Iris pigment epithelial cell (primary cell): ENCODE data around the gene NECAB2.
"Not testable (repeated sequence)": the region's sequence is repeated elsewhere in the genome, so short reads cannot be mapped to it uniquely, and the experiment has no call there.

Source experiments
- DNase-seq: peaks from one replicate; pipeline ENCODE4 v3.0.0-alpha.2; 2011; ENCODE audit warnings: low read depth

NECAB2 gene

DNA sequence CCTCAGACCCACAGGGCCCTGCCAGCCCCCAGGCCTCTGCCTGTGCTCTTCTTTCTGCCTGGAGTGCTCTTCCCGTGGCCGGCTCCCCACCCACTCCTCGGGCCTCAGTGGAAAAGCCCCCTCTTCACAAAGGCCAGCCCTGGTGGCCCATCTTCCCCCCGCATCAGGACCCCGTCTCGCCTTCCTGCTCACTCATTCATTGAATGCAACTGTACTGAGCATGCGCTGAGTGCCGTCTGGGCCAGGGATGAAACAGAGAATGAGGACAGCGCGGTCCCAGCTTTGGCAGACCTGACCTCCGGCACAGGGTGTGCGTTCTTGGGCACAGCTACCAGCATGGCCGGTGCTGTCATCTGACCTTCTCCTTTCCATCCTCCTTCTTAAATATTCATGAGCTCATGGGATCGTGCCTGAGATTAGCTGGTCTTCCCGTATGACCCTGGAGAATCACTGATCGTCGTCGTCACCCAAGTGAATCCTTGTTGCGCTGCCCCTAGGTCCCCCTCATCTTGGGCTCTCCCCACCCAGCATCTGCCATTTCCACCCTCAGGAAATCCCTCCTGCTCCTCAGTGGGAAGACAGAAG, 31.4 kb upstream of the NECAB2 start:
- DNase-seq = no peak

DNA sequence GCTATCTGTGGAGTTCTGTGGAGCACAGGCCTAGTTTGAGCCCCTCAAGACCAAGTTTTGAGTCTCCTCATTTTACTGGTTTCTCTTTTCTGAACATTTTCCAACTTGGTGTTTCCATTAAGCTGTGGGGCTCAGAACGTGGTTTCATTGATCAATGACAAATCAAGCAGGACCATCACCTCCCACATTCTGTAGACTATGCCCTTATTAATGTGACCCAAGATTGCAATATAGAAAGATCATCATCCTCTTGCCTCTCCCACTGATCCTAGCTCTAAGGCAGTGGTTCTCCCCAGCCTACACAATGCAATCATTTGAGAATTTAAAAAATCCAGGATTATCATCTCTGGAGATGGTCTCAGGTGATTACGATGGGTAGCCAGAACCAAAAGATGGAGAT, 30.8 kb upstream of the NECAB2 start:
- no peak for DNase-seq

DNA sequence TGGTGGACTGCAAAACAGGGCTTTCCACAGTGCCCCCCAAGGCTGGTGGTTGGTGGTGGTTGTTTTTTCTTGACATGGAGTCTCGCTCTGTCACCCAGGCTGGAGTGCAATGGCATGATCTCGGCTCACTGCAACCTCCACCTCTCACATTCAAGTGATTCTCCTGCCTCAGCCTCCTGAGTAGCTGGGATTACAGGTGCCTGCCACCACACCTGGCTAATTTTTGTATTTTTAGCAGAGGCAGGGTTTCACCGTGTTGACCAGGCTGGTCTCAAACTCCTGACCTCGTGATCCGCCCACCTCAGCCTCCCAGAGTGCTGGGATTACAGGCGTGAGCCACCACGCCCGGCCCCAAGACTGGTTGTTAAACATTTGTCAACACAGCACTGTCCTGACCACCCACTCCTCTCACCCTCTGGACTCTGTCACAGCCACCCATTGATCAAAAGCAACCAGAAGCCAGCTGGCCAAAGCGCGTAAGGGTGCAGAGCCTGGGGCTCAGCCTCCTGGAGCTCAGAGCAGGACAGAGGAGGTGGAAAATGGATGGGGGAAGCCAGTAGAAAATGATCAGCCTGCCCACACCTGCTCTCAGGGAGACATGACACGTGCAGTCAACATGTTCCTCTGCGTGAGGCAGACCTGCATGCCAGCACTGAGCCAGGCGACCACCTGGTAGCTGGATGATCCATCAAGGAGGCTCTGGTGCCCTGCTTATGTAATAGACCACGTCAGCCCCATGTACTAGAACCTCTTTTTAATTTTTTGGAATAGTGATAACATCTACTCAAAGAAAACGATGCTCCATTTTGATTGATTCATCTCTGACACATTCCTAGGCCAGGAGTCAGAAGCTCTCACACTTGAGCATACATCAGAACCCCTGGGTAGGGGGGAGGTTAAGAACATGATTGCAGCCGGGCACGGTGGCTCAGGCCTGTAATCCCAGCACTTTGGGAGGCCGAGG, 29.8 kb upstream of the NECAB2 start:
- DNase-seq = no peak

DNA sequence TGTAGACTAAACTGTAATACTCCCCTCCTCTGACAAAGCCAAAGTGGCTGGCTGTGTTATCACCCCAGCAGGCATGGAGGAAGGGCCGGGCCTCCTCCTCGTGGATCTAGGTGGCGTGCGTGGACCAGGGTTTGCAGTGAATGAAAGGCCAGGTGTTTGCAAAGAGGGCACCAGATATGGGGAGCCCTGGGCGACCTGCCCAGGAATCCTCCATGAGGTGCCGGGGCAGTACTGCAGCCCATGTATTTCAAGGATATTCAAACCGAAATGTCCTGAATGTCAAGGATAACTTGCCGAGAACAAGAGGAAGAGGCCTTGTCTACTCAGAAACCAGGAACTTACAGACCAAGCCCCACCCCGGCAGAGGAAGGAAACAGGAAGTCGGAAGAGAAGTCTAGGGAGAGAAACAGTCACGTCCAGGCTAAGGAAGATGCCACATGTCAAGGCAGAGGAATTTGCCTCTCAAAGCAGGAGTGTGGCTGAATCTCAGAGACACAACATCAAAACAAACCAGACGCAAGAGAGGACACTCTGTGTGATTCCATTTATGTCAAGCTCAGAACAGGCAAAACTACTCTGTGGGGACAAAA, 28.7 kb upstream of the NECAB2 start:
- DNase-seq = no peak

DNA sequence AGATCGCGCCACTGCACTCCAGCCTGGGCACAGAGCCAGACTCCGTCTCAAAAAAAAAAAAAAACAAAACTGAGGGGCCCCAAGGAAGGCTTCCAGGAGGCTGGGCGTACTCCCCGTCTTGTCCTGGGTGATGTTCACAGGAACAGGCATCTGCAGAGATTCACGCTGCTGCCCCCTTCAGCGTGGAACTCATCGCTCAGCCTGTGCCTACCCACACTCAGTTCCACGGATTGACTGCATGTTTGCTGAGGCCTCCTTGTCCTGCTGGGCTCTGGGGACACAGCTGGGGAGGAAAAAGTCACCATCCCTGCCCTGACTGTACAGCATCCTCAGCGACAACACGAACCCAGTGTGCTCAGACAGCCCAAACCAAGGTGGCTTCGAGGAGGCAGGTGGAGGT, 27.9 kb upstream of the NECAB2 start:
- DNase-seq = no peak

DNA sequence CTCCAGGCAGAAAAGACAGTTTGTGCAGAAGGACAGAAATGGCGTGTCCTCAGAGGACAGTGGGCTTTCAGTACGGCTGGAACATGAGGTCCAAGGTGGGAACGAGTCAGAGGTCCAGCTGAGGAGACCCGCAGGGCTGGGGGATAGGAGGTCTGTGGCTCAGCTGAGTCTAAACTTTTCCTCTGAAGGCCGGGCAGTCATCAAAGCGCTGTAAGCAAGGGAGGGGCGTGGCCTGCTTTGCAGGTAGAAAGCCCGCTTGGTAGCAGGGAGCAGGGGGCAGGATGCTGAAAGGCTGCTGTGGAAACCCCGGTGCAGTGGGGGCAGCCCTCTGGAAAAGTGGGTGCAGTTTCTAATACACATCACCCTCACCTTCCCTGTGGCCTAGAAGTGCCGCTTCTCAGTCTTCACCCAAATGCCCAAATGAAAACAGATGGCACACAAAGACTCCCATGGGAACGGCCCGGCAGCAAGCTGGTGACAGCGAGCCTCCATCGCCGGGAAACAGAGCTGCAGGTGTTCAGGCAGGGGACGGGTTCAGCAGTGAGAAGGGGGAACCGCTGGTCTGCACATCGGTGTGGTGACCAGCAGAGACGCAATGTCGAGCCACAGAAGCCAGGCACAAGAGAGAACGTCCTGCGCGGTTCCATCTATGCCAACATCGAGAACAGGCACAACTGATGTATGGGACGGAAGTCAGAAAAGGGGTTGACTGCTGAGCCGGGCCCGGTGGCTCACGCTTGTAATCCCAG, 27.2 kb upstream of the NECAB2 start:
- no peak for DNase-seq

DNA sequence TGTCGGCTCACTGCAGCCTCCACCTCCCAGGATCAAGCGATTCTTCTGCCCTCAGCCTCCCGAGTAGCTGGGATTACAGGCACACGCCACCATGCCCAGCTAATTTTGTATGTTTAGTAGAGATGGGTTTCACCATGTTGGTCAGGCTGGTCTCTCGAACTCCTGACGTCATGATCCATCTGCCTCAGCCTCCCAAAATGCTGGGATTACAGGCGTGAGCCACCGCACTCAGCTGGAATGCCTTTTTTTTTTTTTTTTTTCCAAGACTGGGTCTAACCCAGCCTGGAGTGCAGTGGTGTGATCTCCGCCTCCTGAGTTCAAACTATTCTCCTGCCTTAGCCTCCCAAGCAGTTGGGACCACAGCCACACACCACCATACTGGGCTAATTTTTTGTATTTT, 26.5 kb upstream of the NECAB2 start:
- DNase-seq = not testable (repeated sequence)

DNA sequence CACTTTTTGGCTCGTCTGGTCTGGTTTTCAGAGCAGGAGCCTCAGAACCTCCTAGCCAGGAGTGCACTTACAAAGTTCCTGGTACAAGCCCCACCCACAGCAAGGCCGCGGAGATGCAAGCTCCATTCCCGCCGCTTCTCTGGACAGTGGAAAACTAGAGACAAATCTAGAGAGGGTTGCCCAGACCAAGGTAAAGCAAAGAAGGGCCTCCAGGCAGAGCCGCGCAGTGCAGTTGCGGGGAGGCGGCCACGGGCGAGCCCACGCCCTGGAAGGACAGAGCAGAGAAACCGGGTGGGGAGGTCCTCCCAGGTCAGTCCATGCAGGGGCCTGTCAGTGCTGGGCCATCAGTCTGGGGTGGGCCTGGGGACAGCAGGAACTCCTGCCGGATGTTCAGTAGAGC, 26.0 kb upstream of the NECAB2 start:
- DNase-seq = no peak

DNA sequence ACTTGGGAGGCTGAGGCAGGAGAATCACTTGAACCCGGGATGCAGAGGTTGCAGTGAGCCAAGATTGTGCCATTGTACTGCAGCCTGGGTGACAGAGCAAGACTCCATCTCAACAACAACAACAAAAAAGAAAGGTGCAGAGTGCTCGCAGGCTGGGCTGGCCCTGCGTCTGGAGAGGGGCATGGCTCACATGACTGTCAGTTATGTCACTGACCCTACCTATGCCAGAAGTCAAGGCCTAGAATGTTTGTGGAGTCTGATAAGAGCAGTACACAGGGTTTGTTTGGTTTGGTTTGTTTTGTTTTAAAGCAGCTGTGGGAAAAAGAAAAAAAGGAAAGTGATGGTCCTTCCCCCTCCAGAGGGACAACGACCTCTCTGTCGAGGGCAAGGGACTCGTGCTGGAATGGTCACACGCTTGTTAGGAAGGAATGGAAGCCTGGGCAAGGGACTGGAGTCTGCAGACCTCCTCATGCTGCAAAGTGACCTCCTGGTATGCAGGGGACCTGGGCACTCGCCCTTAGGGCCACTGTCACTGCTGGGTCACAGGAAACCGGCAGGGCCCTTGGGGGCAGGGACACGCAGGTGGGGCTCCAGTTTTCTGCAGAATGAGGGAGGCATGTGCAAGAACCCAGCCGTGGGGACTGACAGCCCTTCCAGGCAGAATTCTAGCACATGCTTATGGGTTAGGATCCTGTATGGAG, 25.1 kb upstream of the NECAB2 start:
- no peak for DNase-seq

DNA sequence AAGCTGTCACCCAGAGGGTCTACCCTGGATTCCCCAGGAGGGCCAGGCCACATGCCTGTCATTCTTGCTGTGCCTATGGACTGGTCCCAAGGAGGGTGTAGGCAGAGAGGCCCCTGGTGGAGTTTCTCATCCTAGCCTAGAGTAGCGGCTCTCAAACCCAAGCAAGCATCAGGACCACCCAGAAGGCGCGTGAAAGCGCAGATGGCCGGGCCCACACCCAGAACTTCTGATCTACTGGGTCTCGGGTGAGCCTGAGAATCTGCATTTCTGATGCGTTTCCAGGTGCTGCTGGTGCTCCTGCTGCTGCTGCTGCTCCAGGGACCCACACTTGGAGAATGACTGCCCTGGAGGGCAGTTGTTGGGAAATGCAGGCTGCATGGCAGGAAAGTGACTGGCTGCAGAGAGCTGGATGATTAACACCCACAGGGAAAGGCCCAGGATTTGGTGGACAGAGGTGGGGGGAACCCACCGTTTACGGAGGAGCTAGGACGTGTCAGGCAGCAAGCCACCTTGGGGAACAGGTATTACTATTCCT, 24.5 kb upstream of the NECAB2 start:
- no peak for DNase-seq

DNA sequence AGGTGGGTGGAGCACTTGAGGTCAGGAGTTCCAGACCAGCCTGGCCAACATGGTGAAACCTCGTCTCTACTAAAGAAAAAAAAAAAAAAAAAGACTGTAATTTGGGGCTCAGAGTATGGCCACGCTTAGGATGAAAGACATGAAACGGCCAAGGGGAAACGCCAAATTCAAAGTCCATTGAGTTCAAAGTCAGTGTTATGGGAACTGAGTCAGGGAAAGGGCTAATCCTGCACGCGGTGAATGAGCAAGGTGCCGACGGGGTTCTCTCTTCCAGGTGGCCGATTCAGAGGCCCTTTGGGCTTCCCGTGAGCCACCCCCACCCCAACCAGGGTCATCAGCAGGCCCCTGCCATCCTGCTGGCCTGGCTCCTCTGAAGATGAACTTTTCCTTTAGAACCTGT, 22.5 kb upstream of the NECAB2 start:
- DNase-seq = no peak

DNA sequence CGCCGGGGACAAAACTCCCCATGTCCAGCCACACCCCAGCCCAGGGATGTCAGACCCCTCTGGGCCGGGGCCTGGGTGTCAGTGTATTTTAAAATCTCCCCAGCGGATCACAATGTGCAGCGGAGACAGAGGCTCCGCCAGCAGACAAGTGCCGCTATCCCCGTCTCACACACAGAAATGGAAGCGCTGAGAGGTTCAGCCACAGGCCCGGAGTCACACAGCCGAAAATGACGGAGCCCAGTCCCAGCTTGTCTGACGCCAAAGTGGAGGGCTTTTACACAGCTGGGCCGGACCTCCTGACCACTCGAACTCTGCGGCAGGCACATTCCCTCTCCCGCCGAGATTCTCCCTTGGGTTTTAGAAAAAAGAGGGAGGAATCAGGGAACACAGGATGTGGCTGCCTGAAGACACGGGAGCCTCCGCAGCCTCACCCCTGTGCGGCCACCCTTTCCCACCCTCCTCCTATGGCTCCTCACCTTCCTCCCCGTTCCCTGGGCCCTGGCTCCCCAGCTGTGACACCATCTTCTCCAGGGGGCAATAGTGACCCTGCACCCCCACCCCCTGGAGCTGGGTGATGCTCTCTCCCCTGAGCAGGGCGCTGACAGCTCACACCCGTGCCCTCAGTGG, 21.8 kb upstream of the NECAB2 start:
- no peak for DNase-seq

DNA sequence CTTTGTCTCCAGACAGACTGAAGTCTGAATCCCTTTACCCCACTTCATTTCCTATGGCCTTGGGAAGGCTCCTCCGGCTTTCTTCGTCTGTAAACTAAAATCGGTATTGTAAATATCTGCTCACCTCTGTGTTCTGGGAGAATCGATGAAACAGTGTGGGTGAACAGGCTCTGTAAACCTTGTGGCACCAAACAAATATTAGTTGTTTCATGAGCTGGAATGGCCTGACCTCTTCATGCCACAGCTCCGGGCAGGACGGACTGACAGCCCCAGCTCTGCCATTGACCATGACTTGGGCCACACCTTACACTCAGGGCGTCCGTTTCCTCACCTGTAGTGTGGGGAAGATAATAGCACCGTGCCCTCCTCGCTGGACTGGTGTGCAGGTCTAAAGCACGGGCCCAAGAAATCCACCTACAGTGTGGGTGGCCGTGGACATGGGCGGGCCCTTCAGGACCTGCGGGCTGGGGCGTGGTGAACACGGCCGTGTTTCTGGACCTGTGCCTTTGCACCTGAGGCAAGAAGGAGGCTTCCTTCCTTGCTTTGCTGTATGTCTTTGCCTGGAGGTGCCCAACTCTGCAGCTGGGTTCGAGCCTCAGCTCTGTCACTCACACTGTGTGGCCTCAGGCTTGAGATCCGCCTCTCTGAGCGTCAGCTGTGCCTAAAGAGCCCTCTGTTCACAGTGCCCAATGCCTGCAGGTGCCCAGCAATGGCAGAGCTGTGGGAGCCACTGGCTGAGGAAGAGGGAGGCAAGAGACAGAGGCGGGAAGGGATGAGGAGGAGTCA, 21.1 kb upstream of the NECAB2 start:
- no peak for DNase-seq

DNA sequence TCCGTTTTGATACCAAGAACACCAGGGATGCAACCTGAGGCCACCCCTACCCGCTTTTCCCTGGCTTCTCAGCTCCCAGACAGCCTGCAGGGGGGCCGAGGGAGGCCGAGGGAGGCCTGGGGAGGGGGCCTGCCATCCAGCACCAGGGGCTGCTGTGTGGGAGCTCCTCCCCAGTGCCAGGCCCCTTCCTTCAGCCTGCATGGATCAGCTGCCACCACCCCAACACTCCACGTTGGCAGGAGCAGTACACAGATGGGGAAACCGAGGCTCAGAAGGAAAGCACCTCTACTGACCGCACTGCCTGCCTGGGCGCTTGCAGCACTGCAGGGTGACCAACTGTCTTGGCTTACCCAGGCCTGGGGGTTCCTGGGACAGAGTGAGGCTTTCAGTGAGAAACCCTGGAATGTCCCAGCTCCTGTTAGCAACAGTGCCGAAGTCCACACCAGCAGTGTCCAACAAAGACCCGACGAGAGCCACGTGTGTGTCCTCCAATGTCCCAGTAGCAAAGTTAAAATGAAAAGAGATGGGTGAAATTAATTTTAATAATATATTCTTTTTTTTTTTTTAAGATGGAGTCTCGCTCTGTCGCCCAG, 20.3 kb upstream of the NECAB2 start:
- DNase-seq = no peak

DNA sequence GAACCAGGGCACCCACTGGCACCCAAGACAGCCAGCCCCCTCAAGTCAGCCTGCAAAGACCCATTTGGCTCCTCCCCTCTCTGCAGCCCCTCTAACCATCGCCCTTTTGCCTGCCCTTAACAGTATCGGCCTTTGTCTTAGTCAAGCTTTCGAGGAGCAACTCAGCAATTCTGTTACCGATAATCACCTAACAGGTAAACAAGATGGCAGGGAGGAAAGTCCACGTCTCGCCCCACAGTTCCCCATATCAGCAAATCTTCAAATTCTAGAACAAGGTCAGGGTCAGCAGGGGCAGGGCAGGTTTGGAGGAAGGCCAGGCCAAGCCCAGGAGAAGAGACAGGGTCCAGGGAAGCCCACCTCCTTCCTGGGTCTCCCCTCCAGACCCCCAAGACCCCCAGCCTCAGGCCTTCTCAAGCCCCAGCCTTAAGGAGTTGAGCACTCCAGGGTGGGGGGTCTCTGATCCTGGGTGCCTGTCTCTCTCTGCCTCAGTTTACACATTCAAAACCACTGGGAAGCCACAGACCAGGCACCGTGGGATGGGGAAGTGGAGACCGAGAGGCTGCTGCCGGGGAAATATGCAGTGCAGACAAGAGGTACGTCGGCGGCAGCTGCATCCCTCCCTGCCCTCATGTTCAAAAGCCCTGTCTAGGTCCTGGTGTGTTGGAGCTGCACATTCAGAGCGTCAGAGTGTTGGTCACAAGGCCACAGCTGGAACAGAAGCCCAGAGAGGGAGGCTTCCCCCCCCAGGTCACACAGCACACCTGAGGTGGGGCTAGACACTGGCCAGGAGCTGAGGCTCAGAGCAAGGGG, 18.9 kb upstream of the NECAB2 start:
- DNase-seq = no peak

DNA sequence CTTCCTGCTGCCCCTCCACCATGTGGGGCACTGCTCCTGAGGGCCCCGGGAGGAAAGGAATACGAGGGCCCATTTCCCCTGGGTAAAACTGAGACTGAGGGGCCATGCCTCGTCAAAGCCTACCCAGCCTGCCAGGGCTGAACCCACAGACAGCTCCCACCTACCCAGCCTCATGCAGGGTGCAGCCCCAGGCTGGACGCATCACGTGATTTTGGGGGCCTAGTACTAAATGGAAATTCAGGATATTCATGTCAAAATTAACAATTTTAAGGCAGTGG, 18.4 kb upstream of the NECAB2 start:
- no peak for DNase-seq

DNA sequence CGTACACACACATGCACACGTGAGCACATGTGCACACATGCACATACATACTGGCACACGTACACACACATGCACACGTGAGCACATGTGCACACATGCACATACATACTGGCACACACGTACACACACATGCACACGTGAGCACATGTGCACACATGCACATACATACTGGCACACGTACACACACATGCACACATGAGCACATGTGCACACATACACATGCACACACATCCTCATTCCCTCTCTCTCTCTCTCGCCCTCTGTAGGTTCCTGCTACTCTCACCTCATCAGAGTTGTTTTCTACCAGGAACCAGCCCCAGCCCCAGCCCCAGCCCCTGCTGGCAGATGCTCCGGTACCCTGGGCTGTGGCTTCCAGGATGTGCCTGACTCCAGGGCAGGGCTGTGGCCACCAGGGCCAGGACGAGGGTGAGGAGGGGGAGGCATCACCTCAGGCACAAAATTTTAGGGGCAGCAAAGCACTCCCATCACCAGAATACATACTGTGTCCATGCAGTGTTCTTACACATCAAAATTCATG, 17.1 kb upstream of the NECAB2 start:
- DNase-seq = not testable (repeated sequence)

DNA sequence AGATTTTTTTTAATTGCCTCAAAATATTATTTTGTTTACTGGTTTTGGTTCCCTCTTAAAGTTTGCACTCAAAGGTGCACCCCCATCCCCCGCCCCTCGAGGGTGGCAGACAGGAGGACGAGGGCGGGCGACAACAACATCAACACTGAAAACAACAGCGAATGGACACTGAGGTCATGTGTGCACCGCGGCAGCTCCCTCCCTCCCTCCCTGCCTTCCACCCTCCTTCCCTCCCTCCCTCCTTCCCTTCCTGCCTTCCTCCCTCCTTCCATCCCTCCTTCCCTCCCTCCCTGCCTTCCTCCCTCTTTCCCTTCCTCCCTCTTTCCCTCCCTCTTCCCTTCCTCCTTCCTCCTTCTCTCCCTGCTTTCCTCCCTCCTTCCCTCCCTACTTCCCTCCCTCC, 16.5 kb upstream of the NECAB2 start:
- no peak for DNase-seq

DNA sequence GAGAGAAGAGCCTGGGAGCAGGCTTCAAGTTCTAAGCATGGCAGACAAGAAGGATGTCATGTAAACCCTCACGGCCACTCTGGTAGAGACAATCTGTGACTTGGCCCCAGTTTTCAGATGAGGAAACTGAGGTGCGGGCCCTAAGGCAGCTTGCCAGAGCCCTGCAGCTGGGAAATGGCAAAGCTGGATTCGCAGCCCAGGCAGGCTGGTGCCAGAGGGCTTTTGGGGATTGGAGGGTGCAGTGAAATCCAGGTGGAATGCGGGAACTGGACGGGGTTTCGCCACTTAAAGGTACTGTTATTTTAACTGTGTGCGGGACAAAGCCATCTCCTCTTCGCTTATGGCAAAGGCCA, 15.5 kb upstream of the NECAB2 start:
- no peak for DNase-seq
